Uterus (tissue), 2 donors: ENCODE results near the gene MBTPS1.
"Not testable (repeated sequence)": the region's sequence is repeated elsewhere in the genome, so short reads cannot be mapped to it uniquely, and the experiment has no call there.

ENCODE experiments used
- CTCF ChIP-seq, 4 experiments: fragments of 200-600 bp in 2 of 4; fragments of 450-650 bp in 2 of 4; sonication (generic) in 2 of 4; IDR thresholded peaks; one replicate each; pipeline ENCODE4 v1.5.1; 2016 to 2019; ENCODE audit warnings: antibody characterized with exemption in 4 of 4, mild to moderate bottlenecking in 2 of 4, moderate library complexity in 1 of 4
- POLR2A ChIP-seq, 2 donors: fragments of 450-650 bp; IDR thresholded peaks; one replicate each; pipeline ENCODE4 v1.6.1; 2016; ENCODE audit warnings: antibody characterized with exemption in 2 of 2, mild to moderate bottlenecking in 1 of 2, moderate library complexity in 1 of 2

- TF ChIP-seq CTCF, POLR2A (IDR thresholded peaks at IDR 0.05): not testable (repeated sequence)
Observed at GRCh38 chr16:84111949-84112348, 4.8 kb downstream of the MBTPS1 start.
